Measurements from ENCODE around the gene HOXA6. TPM values are rescaled to one million over a fixed set of nuclear protein-coding genes. Genes with fewer than 3 reads are reported as not detected.

HOXA6 gene
- total and polyA plus RNA-seq, 2 experiments from 2014 or later, result not detected

DNA sequence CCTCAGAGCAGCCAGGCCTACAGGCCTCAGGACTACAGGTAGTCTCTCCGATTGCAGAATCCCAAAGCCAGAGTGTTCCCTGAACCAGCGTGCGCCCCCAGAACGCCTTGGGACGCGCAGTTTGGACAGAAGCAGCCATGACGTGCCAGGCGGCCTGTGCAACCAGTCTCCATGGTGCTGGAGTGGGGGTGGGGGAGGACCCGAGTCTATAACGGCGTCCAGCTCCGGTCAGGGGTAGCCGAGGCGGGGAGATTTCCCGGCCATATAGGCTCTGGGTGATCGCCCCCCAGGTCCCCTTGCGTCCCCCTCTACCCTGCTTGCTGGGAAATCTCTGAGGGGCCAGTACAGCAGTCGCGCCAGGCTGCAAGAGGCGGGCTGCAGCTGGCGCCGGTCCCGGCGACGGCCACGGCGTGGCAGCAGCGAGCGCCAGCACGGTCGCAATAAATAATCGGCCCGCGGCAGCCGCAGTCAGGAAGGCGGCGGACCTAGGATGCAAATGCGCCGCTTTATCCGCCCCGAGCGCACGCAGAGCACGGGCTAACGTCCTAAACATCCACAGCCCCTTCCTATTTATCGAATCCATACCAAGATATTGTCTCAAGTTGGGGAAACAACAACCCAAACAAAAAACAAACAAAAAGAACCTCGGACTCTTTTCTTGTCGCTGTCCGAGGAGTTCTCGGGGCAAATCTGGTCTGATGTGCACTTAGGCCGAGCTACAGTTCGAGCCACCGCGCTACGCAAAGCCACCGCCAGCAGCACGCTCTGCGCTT, 3.2 kb upstream of the HOXA6 start:
- Histone ChIP-seq H3K9me3 (ENCODE audit: low read depth) (no peaks in the 10 kb centered on the region), H3K36me3 (no peaks in the 10 kb centered on the region), H3K4me1 (ENCODE audit: low read depth) (no peaks in the 10 kb centered on the region), H3K27me3 (peaks cover 100% of the 10 kb centered on the region), H3K27ac (no peak overlapping the region), H3K4me3 (peak overlapping the region; percentile 10)
- TF ChIP-seq, protein P1, sequence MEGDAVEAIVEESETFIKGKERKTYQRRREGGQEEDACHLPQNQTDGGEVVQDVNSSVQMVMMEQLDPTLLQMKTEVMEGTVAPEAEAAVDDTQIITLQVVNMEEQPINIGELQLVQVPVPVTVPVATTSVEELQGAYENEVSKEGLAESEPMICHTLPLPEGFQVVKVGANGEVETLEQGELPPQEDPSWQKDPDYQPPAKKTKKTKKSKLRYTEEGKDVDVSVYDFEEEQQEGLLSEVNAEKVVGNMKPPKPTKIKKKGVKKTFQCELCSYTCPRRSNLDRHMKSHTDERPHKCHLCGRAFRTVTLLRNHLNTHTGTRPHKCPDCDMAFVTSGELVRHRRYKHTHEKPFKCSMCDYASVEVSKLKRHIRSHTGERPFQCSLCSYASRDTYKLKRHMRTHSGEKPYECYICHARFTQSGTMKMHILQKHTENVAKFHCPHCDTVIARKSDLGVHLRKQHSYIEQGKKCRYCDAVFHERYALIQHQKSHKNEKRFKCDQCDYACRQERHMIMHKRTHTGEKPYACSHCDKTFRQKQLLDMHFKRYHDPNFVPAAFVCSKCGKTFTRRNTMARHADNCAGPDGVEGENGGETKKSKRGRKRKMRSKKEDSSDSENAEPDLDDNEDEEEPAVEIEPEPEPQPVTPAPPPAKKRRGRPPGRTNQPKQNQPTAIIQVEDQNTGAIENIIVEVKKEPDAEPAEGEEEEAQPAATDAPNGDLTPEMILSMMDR (IDR thresholded peaks at IDR 0.05; ENCODE audit: low read depth, low read length), result peak; percentile 81
- DNase-seq (ENCODE audit: low read depth in 1 of 2, low spot score in 1 of 2), result peak; percentile 69 to 79

DNA sequence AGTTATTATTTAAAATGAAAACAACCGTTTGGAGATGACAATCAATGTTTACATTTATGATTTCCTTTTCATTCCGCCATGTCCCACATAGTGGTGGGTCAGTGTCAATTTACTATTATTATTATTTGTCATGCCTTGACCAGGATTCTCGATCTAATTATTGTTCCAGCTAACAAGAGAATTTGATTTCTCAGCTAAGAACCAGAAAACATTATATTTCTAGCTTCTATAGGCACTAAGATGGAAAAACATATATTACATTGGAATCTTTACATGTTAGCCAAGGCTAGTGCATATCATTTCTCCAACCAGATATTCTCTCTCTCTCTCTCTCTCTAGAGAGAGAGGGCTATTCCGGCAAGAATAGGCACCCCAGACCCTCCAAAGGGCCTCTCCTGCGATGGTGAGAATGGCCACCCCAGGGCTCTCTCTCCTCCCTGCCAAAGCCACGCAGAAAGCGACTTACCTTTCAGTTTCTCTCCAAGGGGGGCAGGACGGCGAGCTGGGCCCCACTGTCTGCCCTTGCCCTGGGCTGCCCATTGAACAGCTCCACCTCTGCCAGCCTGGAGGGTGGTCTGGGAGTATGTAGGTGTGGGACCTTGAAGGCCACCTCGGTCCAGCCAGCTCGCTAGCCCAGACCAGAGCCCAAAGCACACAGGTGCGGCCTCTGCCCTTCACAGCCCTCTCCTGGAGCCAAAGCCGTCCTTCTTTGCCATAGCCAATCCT, 2.4 kb upstream of the HOXA6 start:
- TF ChIP-seq, protein P1 (IDR thresholded peaks at IDR 0.05; ENCODE audit: low read depth, low read length), result no peak
- no peaks in the 10 kb centered on the region for H3K36me3 ChIP-seq
- H3K27me3 ChIP-seq, result peaks cover 100% of the 10 kb centered on the region
- no peak overlapping the region for H3K4me3 ChIP-seq
- H3K4me1 ChIP-seq (ENCODE audit: low read depth), result no peaks in the 10 kb centered on the region
- H3K9me3 ChIP-seq (ENCODE audit: low read depth), result no peaks in the 10 kb centered on the region
- H3K27ac ChIP-seq, result no peak overlapping the region
- no peak for DNase-seq (ENCODE audit: low read depth in 1 of 2, low spot score in 1 of 2)

DNA sequence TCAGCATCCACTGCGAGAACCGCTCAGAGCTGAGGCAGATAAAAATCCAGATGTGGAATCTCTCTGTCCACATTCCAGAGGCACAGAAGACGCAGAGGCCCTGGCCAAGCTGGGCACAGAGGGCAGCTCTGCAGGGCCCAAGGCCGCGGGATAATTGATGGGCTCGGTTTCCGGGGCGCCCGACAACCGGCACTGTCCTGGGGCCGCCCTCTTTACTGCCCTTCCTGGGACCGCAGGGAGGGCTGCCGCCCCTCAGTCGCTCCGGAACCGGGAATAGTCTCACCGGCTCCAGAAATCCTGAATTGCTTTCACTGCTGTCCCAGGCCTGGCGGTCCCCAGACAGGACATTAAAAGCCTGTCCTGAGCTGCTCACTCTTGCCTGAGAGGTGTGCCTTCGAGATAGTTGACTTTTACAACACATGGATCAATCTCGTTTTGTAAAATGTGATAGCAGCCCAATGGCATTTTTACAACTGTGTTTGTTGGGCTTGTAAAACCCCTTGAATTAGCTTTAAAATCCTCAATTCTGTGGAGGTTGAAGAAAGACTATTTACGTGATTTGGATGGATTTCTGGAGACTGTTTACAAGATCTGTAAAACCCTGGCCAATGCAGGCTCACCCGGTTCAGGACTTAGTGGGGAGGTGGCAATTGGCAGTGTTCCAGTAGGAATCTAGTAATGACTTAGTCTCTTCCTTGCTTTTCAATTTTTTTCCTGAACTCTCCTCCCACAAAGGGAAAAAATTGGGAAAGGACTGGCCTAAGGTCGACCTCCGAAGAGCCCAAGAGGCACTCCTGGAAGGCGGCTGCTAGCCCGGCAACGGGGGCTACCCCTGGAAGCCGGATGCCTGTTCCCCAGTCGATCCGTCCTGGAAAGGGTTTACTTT, 1.4 kb upstream of the HOXA6 start:
- Histone ChIP-seq H3K36me3 (no peaks in the 10 kb centered on the region), H3K27me3 (peaks cover 100% of the 10 kb centered on the region), H3K9me3 (ENCODE audit: low read depth) (no peaks in the 10 kb centered on the region), H3K27ac (no peak overlapping the region), H3K4me3 (no peak overlapping the region), H3K4me1 (ENCODE audit: low read depth) (no peaks in the 10 kb centered on the region)
- DNase-seq (ENCODE audit: low read depth in 1 of 2, low spot score in 1 of 2), result no peak
- TF ChIP-seq, protein P1 (IDR thresholded peaks at IDR 0.05; ENCODE audit: low read depth, low read length), result no peak

DNA sequence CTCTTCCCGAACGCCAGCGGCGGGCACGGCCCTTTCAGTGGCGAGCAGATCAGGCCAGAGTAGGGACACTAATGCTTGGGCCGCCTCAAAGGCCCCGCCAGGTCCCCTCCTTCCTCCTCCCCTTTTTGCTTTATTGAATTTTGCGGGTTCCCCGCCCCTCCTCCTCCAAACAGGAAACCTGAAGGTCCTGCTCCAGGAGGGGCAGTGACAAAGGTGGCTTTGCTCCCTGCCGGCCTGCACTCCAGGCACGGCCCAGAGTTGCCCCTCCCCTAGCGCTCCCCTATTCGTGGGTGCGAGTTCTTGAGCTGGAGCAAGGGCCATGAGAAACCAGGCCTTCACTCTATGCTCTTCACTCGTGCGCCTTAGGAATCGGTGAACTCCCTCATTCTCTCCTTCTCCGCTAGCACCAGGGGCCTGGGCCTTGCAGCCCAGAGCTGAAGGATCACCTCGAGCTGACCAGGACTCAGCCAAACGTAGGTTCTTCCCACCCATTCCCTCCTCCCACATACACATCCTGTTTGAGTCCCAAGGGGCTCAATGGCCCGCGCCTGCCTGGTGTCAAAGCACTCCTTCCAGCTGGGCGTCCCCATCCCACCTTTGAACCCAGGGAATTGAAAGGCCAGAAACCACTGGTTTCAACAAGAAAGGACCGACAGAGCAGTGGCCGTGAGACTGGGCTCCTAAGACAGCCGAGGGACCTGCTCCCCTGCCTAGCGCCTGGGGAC, 619 bp upstream of the HOXA6 start:
- H3K27ac ChIP-seq, result no peak overlapping the region
- TF ChIP-seq, protein P1 (IDR thresholded peaks at IDR 0.05; ENCODE audit: low read depth, low read length), result no peak
- no peaks in the 10 kb centered on the region for H3K9me3 ChIP-seq (ENCODE audit: low read depth)
- no peak for DNase-seq (ENCODE audit: low read depth in 1 of 2, low spot score in 1 of 2)
- H3K27me3 ChIP-seq, result peaks cover 100% of the 10 kb centered on the region
- H3K36me3 ChIP-seq, result no peaks in the 10 kb centered on the region
- no peak overlapping the region for H3K4me3 ChIP-seq
- H3K4me1 ChIP-seq (ENCODE audit: low read depth), result no peaks in the 10 kb centered on the region

All from cardiac muscle cell (in vitro differentiated cells and primary cell).